Epithelial cell of esophagus (primary cell): Measurements from ENCODE around the gene PDLIM4.

Experiments
- DNase-seq: peaks from one replicate; pipeline ENCODE4 v3.0.0; 2010; ENCODE audit warnings: low read depth
- H3K4me3 ChIP-seq: 2 replicates; pipeline ENCODE4 v1.5.1; 2011; ENCODE audit warnings: mild to moderate bottlenecking, low read length, control low read depth
- CTCF ChIP-seq: IDR thresholded peaks from 2 replicates; pipeline ENCODE4 v1.5.1; 2011; ENCODE audit warnings: low read depth, mild to moderate bottlenecking, low read length, control low read depth, inconsistent platforms; ENCODE audit not compliant: insufficient read depth; ENCODE audit errors: missing control alignments

The PDLIM4 gene

DNA sequence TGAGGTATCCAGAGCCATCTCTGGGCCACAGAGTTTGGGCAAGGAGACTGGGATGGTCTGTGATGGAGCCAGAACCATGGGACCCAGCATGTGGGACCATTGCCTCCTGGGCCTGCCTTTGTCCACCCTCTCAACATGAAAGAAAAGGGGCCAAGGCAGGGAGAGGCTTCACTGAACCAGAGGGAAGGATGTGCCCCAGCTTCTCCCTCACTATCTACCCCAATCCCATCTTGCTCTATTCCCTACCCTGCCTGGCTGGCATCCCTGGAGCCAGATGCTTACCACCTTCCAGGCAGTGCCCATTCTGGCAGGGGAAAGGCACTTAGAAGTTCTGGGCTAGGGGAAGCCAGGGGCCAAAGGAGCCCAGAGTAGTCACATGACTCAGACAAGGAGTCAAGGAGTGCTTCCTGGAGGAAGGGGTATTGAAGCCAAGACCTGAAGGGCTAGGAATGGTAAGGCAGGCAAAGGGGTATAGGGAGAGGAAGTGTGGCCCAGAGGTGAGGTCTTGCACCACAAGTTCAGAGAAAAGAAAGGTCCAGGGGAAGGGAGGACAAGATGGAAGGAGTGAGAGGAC is 9.8 kb downstream of the PDLIM4 start:
- no peak for DNase-seq
- no peak overlapping the region for H3K4me3 ChIP-seq
- no peak for TF ChIP-seq CTCF

DNA sequence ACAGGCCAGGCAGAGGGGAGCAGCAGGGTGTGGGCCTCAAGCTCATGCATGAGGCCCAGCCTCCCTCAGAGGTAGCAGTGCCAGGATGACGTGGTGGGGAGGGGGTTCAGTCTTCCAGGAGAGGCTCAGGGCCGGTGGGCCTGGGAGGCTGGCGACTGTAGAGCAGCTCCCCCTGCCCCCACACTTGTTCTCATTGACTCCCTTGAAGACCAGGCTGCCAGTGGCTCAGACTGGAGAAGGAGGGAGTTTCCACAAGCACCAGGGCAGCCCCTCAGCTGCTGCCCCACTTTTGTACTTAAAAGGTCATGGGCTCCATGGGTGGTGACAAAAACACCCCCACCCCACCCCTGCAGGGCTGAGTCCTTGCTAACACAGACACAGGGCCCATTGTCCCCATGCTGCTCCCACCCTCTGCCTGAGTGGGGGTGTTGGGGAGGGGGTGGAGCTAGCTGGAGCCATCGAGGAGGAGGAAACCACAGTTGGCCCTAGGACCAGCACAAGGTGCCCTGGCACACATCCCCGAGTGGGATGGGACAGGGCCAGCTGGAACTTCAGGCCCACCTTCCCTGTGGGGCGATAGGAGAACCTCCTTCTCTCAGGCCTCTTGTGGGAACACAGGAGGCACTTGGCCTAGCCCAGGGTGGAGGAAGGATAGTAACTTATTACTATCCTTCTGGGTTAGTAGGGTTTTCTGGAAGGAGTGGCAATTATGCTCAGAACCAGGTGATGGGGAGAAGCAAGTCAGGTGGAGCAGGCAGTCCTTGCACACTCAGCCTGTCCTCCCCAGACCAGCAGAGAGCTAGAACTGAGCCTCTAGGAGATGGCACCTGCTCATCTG is 10.7 kb downstream of the PDLIM4 start:
- DNase-seq = no peak
- no peak for TF ChIP-seq CTCF

DNA sequence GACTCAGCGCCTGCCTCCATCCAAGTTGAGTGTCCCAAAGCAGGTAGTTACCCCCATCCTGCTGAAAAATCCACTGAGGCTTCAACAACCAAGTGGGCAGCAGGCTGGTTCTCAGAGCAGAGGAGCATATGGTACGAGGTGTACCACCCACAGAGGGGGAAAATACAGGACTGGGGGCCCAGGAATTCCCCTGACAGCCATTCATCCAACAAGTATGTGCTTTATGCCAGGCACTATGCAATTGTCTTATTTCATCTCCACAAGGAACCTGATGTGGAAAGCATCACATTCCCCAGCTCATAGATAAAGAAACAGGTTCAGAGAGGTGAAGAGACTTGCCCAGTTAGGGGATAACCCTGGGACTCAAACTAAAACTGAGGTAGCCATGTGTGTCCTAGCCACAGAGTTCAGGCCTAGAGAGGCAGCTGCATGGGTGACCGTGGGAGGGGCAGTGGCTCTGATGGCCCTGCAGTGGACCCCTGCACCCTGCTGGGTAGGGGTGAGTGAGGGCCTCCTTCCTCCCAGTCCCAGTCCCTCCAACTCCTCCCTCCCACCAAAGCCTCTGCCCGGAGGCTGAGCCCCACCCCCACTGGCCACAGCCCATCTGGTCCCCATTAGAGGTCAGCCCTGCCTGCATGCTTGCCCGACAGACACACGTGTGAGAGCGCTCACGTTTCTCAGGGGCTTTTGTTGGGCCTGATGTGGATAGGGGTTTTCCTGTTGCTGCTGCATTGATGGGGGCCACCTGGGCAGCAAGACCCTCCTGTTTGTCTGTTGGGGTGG is 11.5 kb downstream of the PDLIM4 start:
- no peak for TF ChIP-seq CTCF
- H3K4me3 ChIP-seq = no peak overlapping the region
- DNase-seq = no peak

More for the DNA sequence above, 10.7 kb downstream of the PDLIM4 start:
- H3K4me3 ChIP-seq = no peak overlapping the region

DNA sequence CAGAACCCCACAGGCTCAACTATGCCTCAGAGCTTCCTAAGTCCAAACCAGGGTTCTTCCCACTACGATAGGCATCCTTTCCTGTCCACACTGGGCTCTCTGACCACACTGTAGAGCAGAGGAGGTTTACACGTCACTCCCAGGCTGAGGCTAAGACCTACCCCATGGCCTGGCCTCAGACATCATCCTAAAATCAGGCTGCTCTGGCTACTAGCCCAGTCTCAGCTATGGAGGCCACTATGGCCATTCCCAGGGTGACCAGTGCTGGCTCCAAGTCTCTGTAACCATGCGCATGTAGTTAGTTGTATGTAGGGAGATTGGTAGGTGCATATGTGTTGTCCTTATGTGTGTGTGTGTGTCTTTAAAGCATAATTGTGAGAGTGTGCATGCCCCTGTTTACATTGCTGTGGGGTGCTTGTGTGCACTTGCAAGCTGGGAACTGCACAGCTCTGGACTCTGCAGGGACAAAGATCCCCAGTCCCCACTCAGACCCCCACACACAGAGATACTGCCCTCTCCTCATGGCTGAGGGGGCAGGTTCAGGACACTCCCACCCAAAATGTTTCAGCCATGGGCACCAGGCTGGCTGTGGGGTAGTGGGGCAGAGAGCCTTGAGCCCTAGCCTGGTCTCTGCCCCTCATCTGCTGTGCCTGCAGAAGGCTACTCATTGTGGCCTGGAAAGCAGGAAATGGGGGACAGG is 12.3 kb downstream of the PDLIM4 start:
- no peak for DNase-seq
- no peak for TF ChIP-seq CTCF
- no peak overlapping the region for H3K4me3 ChIP-seq

DNA sequence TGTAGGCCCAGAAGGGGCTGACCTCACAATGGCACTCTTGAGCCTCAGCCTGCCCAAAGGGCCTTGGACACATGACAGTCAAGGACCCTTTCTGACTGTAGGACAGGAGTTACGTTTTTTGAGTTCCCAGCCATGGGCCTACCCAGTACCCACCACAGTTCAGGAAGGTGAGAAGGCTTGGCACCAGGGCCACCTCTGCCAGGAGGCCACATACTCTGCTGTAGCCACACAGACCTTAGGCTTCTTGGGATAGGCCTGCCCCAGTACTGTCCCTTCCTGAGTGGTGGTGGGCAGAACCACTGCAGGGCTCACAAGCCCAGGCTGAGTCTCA is 12.8 kb downstream of the PDLIM4 start:
- DNase-seq = no peak
- H3K4me3 ChIP-seq = no peak overlapping the region

More for the DNA sequence above, 12.8 kb downstream of the PDLIM4 start:
- no peak for TF ChIP-seq CTCF
